Liver (tissue), 3 donors: Measurements from ENCODE around the gene ELMO2.

Experiments
- CTCF ChIP-seq: fragments of 150-350 bp; IDR thresholded peaks from 2 replicates; pipeline ENCODE4 v1.5.1; 2017; ENCODE audit warnings: improper control_type of control experiment, low read depth, low read length; ENCODE audit not compliant: missing input control
- EGR1 ChIP-seq, 2 donors: IDR thresholded peaks; 2 replicates each; pipeline ENCODE4 v1.6.1; 2016 to 2018; ENCODE audit warnings: antibody characterized with exemption in 2 of 2, low read depth in 2 of 2
- FOXA1 ChIP-seq: IDR thresholded peaks from 2 replicates; pipeline ENCODE4 v1.6.1; 2016; ENCODE audit warnings: antibody characterized with exemption
- GABPA ChIP-seq, 2 donors: IDR thresholded peaks in 1 of 2; conservative IDR thresholded peaks in 1 of 2; 2 replicates each; pipeline ENCODE4 v1.6.1; 2016; ENCODE audit warnings: antibody characterized with exemption in 2 of 2, mild to moderate bottlenecking in 1 of 2, moderate library complexity in 1 of 2
- MAX ChIP-seq: IDR thresholded peaks from 2 replicates; pipeline ENCODE4 v1.6.1; 2016; ENCODE audit warnings: antibody characterized with exemption
- RAD21 ChIP-seq, 2 donors: IDR thresholded peaks; 2 replicates each; pipeline ENCODE4 v1.6.1; 2016; ENCODE audit warnings: antibody characterized with exemption in 2 of 2, mild to moderate bottlenecking in 2 of 2
- TAF1 ChIP-seq: conservative IDR thresholded peaks from 2 replicates; pipeline ENCODE4 v1.6.1; 2016; ENCODE audit warnings: antibody characterized with exemption, mild to moderate bottlenecking
- YY1 ChIP-seq: IDR thresholded peaks from 2 replicates; pipeline ENCODE4 v1.6.1; 2016; ENCODE audit warnings: antibody characterized with exemption, mild to moderate bottlenecking
- TF ChIP-seq, protein P1 (sequence below): IDR thresholded peaks from 2 replicates; pipeline ENCODE4 v1.6.1; 2016; ENCODE audit warnings: antibody characterized with exemption, mild to moderate bottlenecking
- TF ChIP-seq, protein P2 (sequence below): IDR thresholded peaks from 2 replicates; pipeline ENCODE4 v1.6.1; 2016; ENCODE audit warnings: antibody characterized with exemption
- donor health status: healthy.
- donor health status: healthy.

DNA sequence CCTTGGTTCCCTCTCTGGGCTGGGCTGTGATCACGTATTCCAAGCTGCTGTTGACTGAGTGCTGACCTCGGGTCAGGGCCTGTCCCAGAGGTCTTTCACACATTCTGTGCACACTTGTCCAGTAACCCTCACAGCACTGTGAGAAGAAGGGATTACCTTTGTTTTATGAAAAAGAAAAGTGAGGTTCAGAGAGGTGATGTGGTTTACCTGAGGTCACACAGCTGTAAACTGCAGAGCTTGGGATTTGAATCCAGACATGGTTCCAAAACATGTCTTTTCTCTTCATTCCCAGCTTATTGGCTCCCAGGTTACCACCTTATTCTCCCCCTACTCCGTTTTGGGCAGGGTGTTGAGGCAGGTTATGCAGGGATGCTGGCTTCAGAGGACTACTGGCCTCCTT is 69.7 kb downstream of the ELMO2 start:
- TF ChIP-seq CTCF (no peak), GABPA (IDR thresholded peaks at IDR 0.05 in 1 of 2, conservative IDR thresholded peaks at IDR 0.05 in 1 of 2) (no peak), MAX (no peak), EGR1 (IDR thresholded peaks at IDR 0.05; ENCODE audit: low read depth in 2 of 2) (no peak), FOXA1 (no peak), YY1 (no peak), RAD21 (IDR thresholded peaks at IDR 0.05) (no peak), TAF1 (no peak)
- TF ChIP-seq, protein P1, sequence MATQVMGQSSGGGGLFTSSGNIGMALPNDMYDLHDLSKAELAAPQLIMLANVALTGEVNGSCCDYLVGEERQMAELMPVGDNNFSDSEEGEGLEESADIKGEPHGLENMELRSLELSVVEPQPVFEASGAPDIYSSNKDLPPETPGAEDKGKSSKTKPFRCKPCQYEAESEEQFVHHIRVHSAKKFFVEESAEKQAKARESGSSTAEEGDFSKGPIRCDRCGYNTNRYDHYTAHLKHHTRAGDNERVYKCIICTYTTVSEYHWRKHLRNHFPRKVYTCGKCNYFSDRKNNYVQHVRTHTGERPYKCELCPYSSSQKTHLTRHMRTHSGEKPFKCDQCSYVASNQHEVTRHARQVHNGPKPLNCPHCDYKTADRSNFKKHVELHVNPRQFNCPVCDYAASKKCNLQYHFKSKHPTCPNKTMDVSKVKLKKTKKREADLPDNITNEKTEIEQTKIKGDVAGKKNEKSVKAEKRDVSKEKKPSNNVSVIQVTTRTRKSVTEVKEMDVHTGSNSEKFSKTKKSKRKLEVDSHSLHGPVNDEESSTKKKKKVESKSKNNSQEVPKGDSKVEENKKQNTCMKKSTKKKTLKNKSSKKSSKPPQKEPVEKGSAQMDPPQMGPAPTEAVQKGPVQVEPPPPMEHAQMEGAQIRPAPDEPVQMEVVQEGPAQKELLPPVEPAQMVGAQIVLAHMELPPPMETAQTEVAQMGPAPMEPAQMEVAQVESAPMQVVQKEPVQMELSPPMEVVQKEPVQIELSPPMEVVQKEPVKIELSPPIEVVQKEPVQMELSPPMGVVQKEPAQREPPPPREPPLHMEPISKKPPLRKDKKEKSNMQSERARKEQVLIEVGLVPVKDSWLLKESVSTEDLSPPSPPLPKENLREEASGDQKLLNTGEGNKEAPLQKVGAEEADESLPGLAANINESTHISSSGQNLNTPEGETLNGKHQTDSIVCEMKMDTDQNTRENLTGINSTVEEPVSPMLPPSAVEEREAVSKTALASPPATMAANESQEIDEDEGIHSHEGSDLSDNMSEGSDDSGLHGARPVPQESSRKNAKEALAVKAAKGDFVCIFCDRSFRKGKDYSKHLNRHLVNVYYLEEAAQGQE, result no peak
- TF ChIP-seq, protein P2, sequence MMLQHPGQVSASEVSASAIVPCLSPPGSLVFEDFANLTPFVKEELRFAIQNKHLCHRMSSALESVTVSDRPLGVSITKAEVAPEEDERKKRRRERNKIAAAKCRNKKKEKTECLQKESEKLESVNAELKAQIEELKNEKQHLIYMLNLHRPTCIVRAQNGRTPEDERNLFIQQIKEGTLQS, result no peak
